ENCODE data around the gene ADAMTS15. TPM values are rescaled to one million over a fixed set of nuclear protein-coding genes. Genes with fewer than 3 reads are reported as not detected.
"Not testable (repeated sequence)": the region's sequence is repeated elsewhere in the genome, so short reads cannot be mapped to it uniquely, and the experiment has no call there.

Gene ADAMTS15
- total RNA-seq, 1 donor from 2014 or later: 8.4 TPM

- Histone ChIP-seq H3K9me3 (no peaks in the 10 kb centered on the region), H3K36me3 (no peaks in the 10 kb centered on the region), H3K4me3 (no peak overlapping the region), H3K27me3 (ENCODE audit: low read depth) (peaks cover 25% of the 10 kb centered on the region), H3K4me1 (peaks cover 4% of the 10 kb centered on the region), H3K27ac (no peak overlapping the region)
- DNase-seq (no peak), ATAC-seq (no peak)
- TF ChIP-seq CTCF (IDR thresholded peaks at IDR 0.05): no peak
- intact Hi-C loops (cut with DNase I): loop anchor here (5.0 kb wide), 1 partner anchor 429 kb away; no protein-coding TSS in a partner anchor
Measured at GRCh38 chr11:130433357-130433756, 15.1 kb upstream of the ADAMTS15 start.

GRCh38 chr11:130434521-130435223 is 13.8 kb upstream of the ADAMTS15 start:
- Histone ChIP-seq H3K36me3 (no peaks in the 10 kb centered on the region), H3K27ac (peak overlapping the region; percentile 56), H3K9me3 (no peaks in the 10 kb centered on the region), H3K4me1 (peaks cover 4% of the 10 kb centered on the region), H3K4me3 (peak overlapping the region; percentile 65), H3K27me3 (ENCODE audit: low read depth) (peaks cover 14% of the 10 kb centered on the region)
- peak; percentile 78 for TF ChIP-seq CTCF (IDR thresholded peaks at IDR 0.05)
- intact Hi-C loops (cut with DNase I): loop anchor here (5.0 kb wide), 1 partner anchor 428 kb away; no protein-coding TSS in a partner anchor
- peak; percentile 94 to 95 for ATAC-seq
- DNase-seq: peak; percentile 78

GRCh38 chr11:130435671-130436070 is 12.8 kb upstream of the ADAMTS15 start:
- ATAC-seq: no peak
- no peak for TF ChIP-seq CTCF (IDR thresholded peaks at IDR 0.05)
- Histone ChIP-seq H3K4me1 (peaks cover 4% of the 10 kb centered on the region), H3K27me3 (ENCODE audit: low read depth) (peaks cover 6% of the 10 kb centered on the region), H3K27ac (no peak overlapping the region), H3K4me3 (no peak overlapping the region), H3K36me3 (no peaks in the 10 kb centered on the region), H3K9me3 (no peaks in the 10 kb centered on the region)
- intact Hi-C loops (cut with DNase I): no loop called here
- DNase-seq: no peak

- Histone ChIP-seq H3K36me3 (no peaks in the 10 kb centered on the region), H3K4me1 (peaks cover 4% of the 10 kb centered on the region), H3K27me3 (ENCODE audit: low read depth) (peaks cover 6% of the 10 kb centered on the region), H3K4me3 (no peak overlapping the region), H3K27ac (no peak overlapping the region), H3K9me3 (no peaks in the 10 kb centered on the region)
- intact Hi-C loops (cut with DNase I): no loop called here
- ATAC-seq (no peak), DNase-seq (no peak)
- TF ChIP-seq CTCF (IDR thresholded peaks at IDR 0.05): no peak
Measured at GRCh38 chr11:130436171-130436570, 12.3 kb upstream of the ADAMTS15 start.

- Histone ChIP-seq H3K9me3 (no peaks in the 10 kb centered on the region), H3K4me1 (peaks cover 4% of the 10 kb centered on the region), H3K36me3 (no peaks in the 10 kb centered on the region), H3K27ac (no peak overlapping the region), H3K27me3 (ENCODE audit: low read depth) (no peaks in the 10 kb centered on the region), H3K4me3 (no peak overlapping the region)
- intact Hi-C loops (cut with DNase I): no loop called here
- DNase-seq: no peak
- no peak for ATAC-seq
- TF ChIP-seq CTCF (IDR thresholded peaks at IDR 0.05): no peak
Measured at GRCh38 chr11:130437848-130438247, 10.6 kb upstream of the ADAMTS15 start.

GRCh38 chr11:130438401-130439159 is 9.9 kb upstream of the ADAMTS15 start:
- H3K36me3 ChIP-seq; H3K27ac ChIP-seq; H3K9me3 ChIP-seq; H3K4me1 ChIP-seq; H3K27me3 ChIP-seq (ENCODE audit: low read depth); ATAC-seq; DNase-seq; H3K4me3 ChIP-seq; intact Hi-C loops (cut with DNase I): not testable (repeated sequence)
